Endothelial cell of umbilical vein (primary cell): ENCODE data around the gene MAGI1. TPM values are rescaled to one million over a fixed set of nuclear protein-coding genes. Genes with fewer than 3 reads are reported as not detected.

ENCODE experiments used
- BruUV-seq: library from RNA; stranded (reverse); fragments of 400-500 nt; replicated peaks from 2 replicates; lab custom pipeline; 2021; lab: Mats Ljungman, UMichigan
- CTCF ChIA-PET: fragments of 300-600, 350-600 bp; sonication (Branson Sonifier 250); formaldehyde crosslinking; loops from one replicate; lab custom pipeline; 2021; ENCODE audit warnings: antibody characterized with exemption, inconsistent platforms; lab: Charles Lee
- POLR2A ChIA-PET: fragments of 300-600, 350-600 bp; sonication (Branson Sonifier 250); formaldehyde crosslinking; loops from one replicate; lab custom pipeline; 2021; ENCODE audit warnings: antibody characterized with exemption, inconsistent platforms; lab: Charles Lee
- DNase-seq: peaks from one replicate; pipeline ENCODE4 v3.0.0-alpha.2; 2011; ENCODE audit warnings: low read depth, low spot score
- FAIRE-seq: peaks from 2 replicates; lab custom pipeline; 2011; peaks lifted over from hg19 to GRCh38; lab: Jason Lieb, UNC
- H2AFZ ChIP-seq: 2 replicates; pipeline ENCODE4 v1.6.0; 2012; ENCODE audit warnings: low read depth, low read length, control low read depth, inconsistent platforms
- H3K27ac ChIP-seq: 2 replicates; pipeline ENCODE4 v1.5.1; 2011; ENCODE audit warnings: low read depth, mild to moderate bottlenecking, control low read depth, low read length, moderate library complexity; ENCODE audit not compliant: insufficient read depth
- H3K27me3 ChIP-seq, 2 experiments: 2 replicates each; pipeline versions ENCODE4 v1.6.0 to v1.6.1; 2011; ENCODE audit warnings: low read length in 2 of 2, mixed read lengths in 1 of 2; ENCODE audit not compliant: control insufficient read depth in 2 of 2, insufficient read depth in 2 of 2
- H3K36me3 ChIP-seq, 2 experiments: 2 replicates in 1 of 2; 3 replicates in 1 of 2; pipeline ENCODE4 v1.5.1; 2011; ENCODE audit warnings: low read length in 2 of 2, mild to moderate bottlenecking in 1 of 2, moderate library complexity in 1 of 2; ENCODE audit not compliant: control insufficient read depth in 2 of 2, insufficient read depth in 2 of 2; ENCODE audit errors: extremely low read depth in 1 of 2
- H3K4me1 ChIP-seq: 3 replicates; pipeline ENCODE4 v1.5.1; 2011; ENCODE audit warnings: mild to moderate bottlenecking, low read length; ENCODE audit not compliant: control insufficient read depth, insufficient read depth; ENCODE audit errors: extremely low read depth
- H3K4me2 ChIP-seq: 2 replicates; pipeline ENCODE4 v1.6.1; 2011; ENCODE audit warnings: low read length, control low read depth, mixed read lengths; ENCODE audit not compliant: insufficient read depth
- H3K4me3 ChIP-seq, 3 experiments: fragments of 200-600 bp in 1 of 3; sonication (generic), shearing (Covaris generic) in 1 of 3; replicated peaks in 1 of 3; 2 replicates each; pipeline ENCODE4 v1.5.1; 2011 to 2016; ENCODE audit warnings: control low read depth in 3 of 3, low read length in 3 of 3, mild to moderate bottlenecking in 2 of 3, inconsistent platforms in 1 of 3, low read depth in 1 of 3, moderate library complexity in 1 of 3; ENCODE audit not compliant: insufficient read depth in 1 of 3
- H3K79me2 ChIP-seq: 2 replicates; pipeline ENCODE4 v1.6.0; 2012; ENCODE audit warnings: low read length, inconsistent platforms; ENCODE audit not compliant: control insufficient read depth, insufficient read depth
- H3K9ac ChIP-seq: replicated peaks from 2 replicates; pipeline ENCODE3; 2011; ENCODE audit warnings: low read length, control low read depth; ENCODE audit not compliant: insufficient read depth; ENCODE audit errors: extremely low read depth
- H3K9me1 ChIP-seq: replicated peaks from 3 replicates; pipeline ENCODE4 v1.6.0; 2011; ENCODE audit warnings: mild to moderate bottlenecking, low read length; ENCODE audit not compliant: control insufficient read depth, insufficient read depth; ENCODE audit errors: extremely low read depth
- H3K9me3 ChIP-seq: replicated peaks from 2 replicates; pipeline ENCODE4 v1.5.1; 2012; ENCODE audit warnings: low read length, inconsistent platforms; ENCODE audit not compliant: control insufficient read depth, insufficient read depth
- H4K20me1 ChIP-seq: replicated peaks from 2 replicates; pipeline ENCODE3; 2011; ENCODE audit warnings: mild to moderate bottlenecking, low read length; ENCODE audit not compliant: control insufficient read depth, insufficient read depth; ENCODE audit errors: extremely low read depth
- EZH2 ChIP-seq: IDR thresholded peaks from 2 replicates; pipeline ENCODE4 v1.6.1; 2012; ENCODE audit warnings: borderline replicate concordance, low read depth, mild to moderate bottlenecking, moderate library complexity, low read length, inconsistent platforms; ENCODE audit not compliant: severe bottlenecking
- FOS ChIP-seq: IDR thresholded peaks from 2 replicates; pipeline ENCODE4 v1.6.1; 2011; ENCODE audit warnings: mild to moderate bottlenecking, low read length, moderate library complexity, borderline replicate concordance; ENCODE audit not compliant: insufficient read depth
- GATA2 ChIP-seq: IDR thresholded peaks from 2 replicates; pipeline ENCODE4 v1.7.0; 2011; ENCODE audit warnings: low read depth, mild to moderate bottlenecking, moderate library complexity, mixed read lengths, low read length; ENCODE audit not compliant: insufficient read length, insufficient read depth
- JUN ChIP-seq: IDR thresholded peaks from 2 replicates; pipeline ENCODE4 v1.6.1; 2011; ENCODE audit warnings: borderline replicate concordance, low read depth; ENCODE audit not compliant: insufficient read length, insufficient read depth
- MYC ChIP-seq: IDR thresholded peaks from one replicate; pipeline ENCODE4 v1.6.1; 2011; ENCODE audit warnings: mild to moderate bottlenecking, low read depth, low read length
- POLR2A ChIP-seq: IDR thresholded peaks from 2 replicates; pipeline ENCODE4 v1.6.1; 2012; ENCODE audit warnings: low read depth, mild to moderate bottlenecking, control low read depth, low read length
- POLR2AphosphoS5 ChIP-seq: IDR thresholded peaks from 2 replicates; pipeline ENCODE4 v1.6.1; 2012; ENCODE audit warnings: low read depth, mild to moderate bottlenecking, control low read depth, low read length, moderate library complexity; ENCODE audit not compliant: insufficient read depth
- dilution Hi-C: fragments of 300-500 bp; cut with MboI; formaldehyde crosslinking; loops from one replicate; pipeline ENCODE4 v1.15.0; 2019; ENCODE audit warnings: low sequenced_read_pairs; ENCODE audit not compliant: extremely low pct_ligation_motif_present
- intact Hi-C: fragments of 100-400 bp; cut with micrococcal nuclease; formaldehyde crosslinking; loops from one replicate; pipeline ENCODE4 v1.10.0; 2022
- polyA plus RNA-seq, 4 experiments: library from polyadenylated mRNA; depleted of rRNA in 3 of 4; stranded (reverse) in 3 of 4; unstranded in 1 of 4; fragments of >200 nt; gene quantifications; 2 replicates each; pipeline versions ENCODE4 v1.2.1 to v1.2.3, GENCODE V29; 2011 to 2012; ENCODE audit warnings: missing spikeins in 1 of 4
- total RNA-seq: library from RNA; stranded (reverse); gene quantifications from 2 replicates; pipeline ENCODE4 v1.2.3, GENCODE V29; 2021
- TF ChIP-seq, protein P1 (sequence below): IDR thresholded peaks from 2 replicates; pipeline ENCODE4 v1.6.1; 2011; ENCODE audit not compliant: insufficient read depth, insufficient read length
- TF ChIP-seq, protein P2 (sequence below), 2 donors: IDR thresholded peaks; 1 replicate in 1 of 2; 2 replicates in 1 of 2; pipeline ENCODE4 v1.5.1; 2011; ENCODE audit warnings: low read length in 2 of 2, mild to moderate bottlenecking in 2 of 2, moderate library complexity in 2 of 2, control low read depth in 1 of 2, inconsistent platforms in 1 of 2, low read depth in 1 of 2; ENCODE audit not compliant: insufficient read depth in 1 of 2; ENCODE audit errors: extremely low read depth in 1 of 2

The MAGI1 gene
- total and polyA plus RNA-seq, 2 donors (not counting 3 experiments of a cell fraction or from before 2014, with no cell fraction given), result 10.1 to 47.9 TPM

DNA sequence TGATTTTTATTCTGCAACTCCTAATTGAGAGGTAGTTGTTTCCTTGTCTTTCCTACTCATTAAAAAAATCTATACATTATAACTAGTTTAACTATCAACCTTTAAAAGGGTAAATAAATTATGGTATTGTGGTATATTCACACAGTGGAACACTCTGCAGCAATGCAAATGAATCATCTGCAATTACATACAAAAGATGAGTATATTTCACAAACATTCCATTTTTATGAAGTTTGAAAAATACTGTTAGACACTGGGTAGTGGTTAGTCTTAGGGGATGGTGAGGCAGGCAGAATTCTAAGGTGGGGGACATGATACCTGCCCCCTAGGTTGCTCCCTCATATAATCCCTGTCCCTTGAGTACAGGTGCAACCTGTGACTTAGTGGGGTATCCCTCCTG lies 44.0 kb upstream of the MAGI1 start:
- Histone ChIP-seq H3K79me2 (no peaks in the 10 kb centered on the region), H3K27ac (no peak overlapping the region), H2AFZ (no peak overlapping the region), H3K27me3 (peaks cover 0 to 3% of the 10 kb centered on the region in 2 experiments), H3K9ac (no peak overlapping the region), H3K4me3 (no peak overlapping the region), H3K9me3 (no peaks in the 10 kb centered on the region), H3K9me1 (no peaks in the 10 kb centered on the region), H3K36me3 (no peaks in the 10 kb centered on the region), H4K20me1 (no peaks in the 10 kb centered on the region), H3K4me2 (no peak overlapping the region), H3K4me1 (no peaks in the 10 kb centered on the region)
- ChIA-PET CTCF (no interaction called here), POLR2A (no interaction called here)
- intact Hi-C loops (no loop called here), dilution Hi-C loops (no loop called here)
- BruUV-seq, result no TSS peak
- TF ChIP-seq GATA2 (no peak), POLR2AphosphoS5 (no peak), JUN (no peak), MYC (no peak), FOS (no peak), POLR2A (no peak), EZH2 (no peak)
- TF ChIP-seq, protein P1, sequence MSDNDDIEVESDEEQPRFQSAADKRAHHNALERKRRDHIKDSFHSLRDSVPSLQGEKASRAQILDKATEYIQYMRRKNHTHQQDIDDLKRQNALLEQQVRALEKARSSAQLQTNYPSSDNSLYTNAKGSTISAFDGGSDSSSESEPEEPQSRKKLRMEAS, result no peak
- TF ChIP-seq, protein P2, sequence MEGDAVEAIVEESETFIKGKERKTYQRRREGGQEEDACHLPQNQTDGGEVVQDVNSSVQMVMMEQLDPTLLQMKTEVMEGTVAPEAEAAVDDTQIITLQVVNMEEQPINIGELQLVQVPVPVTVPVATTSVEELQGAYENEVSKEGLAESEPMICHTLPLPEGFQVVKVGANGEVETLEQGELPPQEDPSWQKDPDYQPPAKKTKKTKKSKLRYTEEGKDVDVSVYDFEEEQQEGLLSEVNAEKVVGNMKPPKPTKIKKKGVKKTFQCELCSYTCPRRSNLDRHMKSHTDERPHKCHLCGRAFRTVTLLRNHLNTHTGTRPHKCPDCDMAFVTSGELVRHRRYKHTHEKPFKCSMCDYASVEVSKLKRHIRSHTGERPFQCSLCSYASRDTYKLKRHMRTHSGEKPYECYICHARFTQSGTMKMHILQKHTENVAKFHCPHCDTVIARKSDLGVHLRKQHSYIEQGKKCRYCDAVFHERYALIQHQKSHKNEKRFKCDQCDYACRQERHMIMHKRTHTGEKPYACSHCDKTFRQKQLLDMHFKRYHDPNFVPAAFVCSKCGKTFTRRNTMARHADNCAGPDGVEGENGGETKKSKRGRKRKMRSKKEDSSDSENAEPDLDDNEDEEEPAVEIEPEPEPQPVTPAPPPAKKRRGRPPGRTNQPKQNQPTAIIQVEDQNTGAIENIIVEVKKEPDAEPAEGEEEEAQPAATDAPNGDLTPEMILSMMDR (IDR thresholded peaks at IDR 0.05; ENCODE audit: extremely low read depth in 1 of 2, insufficient read depth in 1 of 2, low read depth in 1 of 2, low read length in 2 of 2), result no peak
- DNase-seq, result no peak
- no peak for FAIRE-seq
